Thymus (tissue), 11 donors: Measurements from ENCODE around the gene FNDC3A. TPM values are rescaled to one million over a fixed set of nuclear protein-coding genes. Genes with fewer than 3 reads are reported as not detected.

Source experiments
- DNase-seq, 9 donors: peaks; one replicate each; pipeline ENCODE4 v3.0.0-alpha.2; 2013; ENCODE audit warnings: low spot score in 9 of 9, low read depth in 6 of 9, missing footprints in 1 of 9
- H3K27ac ChIP-seq, 2 donors: one replicate each; pipeline ENCODE4 v1.5.1; 2013; ENCODE audit warnings: control low read depth in 1 of 2, low read depth in 1 of 2, low read length in 1 of 2, mild to moderate bottlenecking in 1 of 2, moderate library complexity in 1 of 2
- H3K27me3 ChIP-seq, 2 donors: one replicate each; pipeline ENCODE4 v1.5.1; 2013; ENCODE audit warnings: low read length in 1 of 2; ENCODE audit not compliant: control insufficient read depth in 2 of 2, insufficient read depth in 1 of 2
- H3K36me3 ChIP-seq, 2 donors: one replicate each; pipeline ENCODE4 v1.5.1; 2013; ENCODE audit warnings: low read length in 1 of 2, mild to moderate bottlenecking in 1 of 2, moderate library complexity in 1 of 2; ENCODE audit not compliant: control insufficient read depth in 2 of 2, insufficient read depth in 2 of 2
- H3K4me1 ChIP-seq, 2 donors: one replicate each; pipeline ENCODE4 v1.5.1; 2013; ENCODE audit warnings: low read length in 2 of 2; ENCODE audit not compliant: control insufficient read depth in 2 of 2, insufficient read depth in 2 of 2
- H3K4me3 ChIP-seq, 2 donors: one replicate each; pipeline ENCODE4 v1.5.1; 2013; ENCODE audit warnings: low read length in 2 of 2, control low read depth in 1 of 2, mild to moderate bottlenecking in 1 of 2
- H3K9me3 ChIP-seq, 2 donors: one replicate each; pipeline ENCODE4 v1.5.1; 2013; ENCODE audit warnings: low read length in 1 of 2, mild to moderate bottlenecking in 1 of 2; ENCODE audit not compliant: control insufficient read depth in 2 of 2, insufficient read depth in 1 of 2
- WGBS: extraction: QIAGEN DNeasy Blood & Tissue Kit; methylation state at CpG from one replicate; pipeline ENCODE4 v1.1.7; 2013; 5-methylcytosine and 5-hydroxymethylcytosine counted together
- polyA plus RNA-seq: library from polyadenylated mRNA; stranded (reverse); fragments of 200-250 nt; gene quantifications from one replicate; pipeline ENCODE4 v1.2.3, GENCODE V29; 2013
- total RNA-seq: library from RNA; stranded (reverse); fragments of 120-200 nt; gene quantifications from one replicate; pipeline ENCODE4 v1.2.4, GENCODE V29; 2013
- donor health status: healthy.

The FNDC3A gene
- total and polyA plus RNA-seq, 2 donors: 28.0 to 28.5 TPM

GRCh38 chr13:49071341-49071937, 95.7 kb downstream of the FNDC3A start:
- Histone ChIP-seq H3K9me3 (no peaks in the 10 kb centered on the region), H3K27ac (no peak overlapping the region), H3K36me3 (peaks cover 0 to under 1% of the 10 kb centered on the region in 2 donors), H3K4me1 (no peaks in the 10 kb centered on the region), H3K27me3 (no peaks in the 10 kb centered on the region), H3K4me3 (no peak overlapping the region)
- WGBS: 98% methylated on average over 1 of the region's 1 CpG
- no peak for DNase-seq

GRCh38 chr13:49082653-49083536, 107.2 kb downstream of the FNDC3A start:
- no peak overlapping the region for H3K27ac ChIP-seq
- no peak overlapping the region for H3K4me3 ChIP-seq
- WGBS: 98% methylated on average over 4 of the region's 4 CpGs
- no peaks in the 10 kb centered on the region for H3K27me3 ChIP-seq
- no peaks in the 10 kb centered on the region for H3K36me3 ChIP-seq
- H3K9me3 ChIP-seq: no peaks in the 10 kb centered on the region
- DNase-seq: no peak
- no peaks in the 10 kb centered on the region for H3K4me1 ChIP-seq

- Histone ChIP-seq H3K27me3 (no peaks in the 10 kb centered on the region), H3K27ac (no peak overlapping the region), H3K4me3 (no peak overlapping the region), H3K4me1 (no peaks in the 10 kb centered on the region), H3K36me3 (no peaks in the 10 kb centered on the region), H3K9me3 (no peaks in the 10 kb centered on the region)
- 95% methylated on average over 3 of the region's 3 CpGs for WGBS
- no peak for DNase-seq
These were observed 109.2 kb downstream of the FNDC3A start for GRCh38 chr13:49084961-49085360.

- DNase-seq: no peak
- H3K4me1 ChIP-seq: no peaks in the 10 kb centered on the region
- H3K4me3 ChIP-seq: no peak overlapping the region
- WGBS: 95% methylated on average over 2 of the region's 2 CpGs
- H3K36me3 ChIP-seq: no peaks in the 10 kb centered on the region
- no peaks in the 10 kb centered on the region for H3K27me3 ChIP-seq
- no peaks in the 10 kb centered on the region for H3K9me3 ChIP-seq
- H3K27ac ChIP-seq: no peak overlapping the region
These were observed 111.0 kb downstream of the FNDC3A start for GRCh38 chr13:49086722-49087121.

GRCh38 chr13:49093376-49093775, 117.7 kb downstream of the FNDC3A start:
- H3K27ac ChIP-seq: no peak overlapping the region
- H3K27me3 ChIP-seq: no peaks in the 10 kb centered on the region
- H3K9me3 ChIP-seq: no peaks in the 10 kb centered on the region
- WGBS: 96% methylated on average over 5 of the region's 5 CpGs
- H3K4me1 ChIP-seq: no peaks in the 10 kb centered on the region
- no peaks in the 10 kb centered on the region for H3K36me3 ChIP-seq
- DNase-seq: no peak
- H3K4me3 ChIP-seq: no peak overlapping the region

- DNase-seq: no peak
- Histone ChIP-seq H3K27ac (no peak overlapping the region), H3K27me3 (no peaks in the 10 kb centered on the region), H3K4me1 (no peaks in the 10 kb centered on the region), H3K9me3 (no peaks in the 10 kb centered on the region), H3K36me3 (no peaks in the 10 kb centered on the region), H3K4me3 (no peak overlapping the region)
- 99% methylated on average over 2 of the region's 2 CpGs for WGBS
These were observed 121.7 kb downstream of the FNDC3A start for GRCh38 chr13:49097374-49097773.

GRCh38 chr13:49098198-49098597, 122.5 kb downstream of the FNDC3A start:
- H3K9me3 ChIP-seq: no peaks in the 10 kb centered on the region
- no peaks in the 10 kb centered on the region for H3K4me1 ChIP-seq
- WGBS: 92% methylated on average over 2 of the region's 2 CpGs
- peak in 2 of 9 donors; percentile 12 to 14 for DNase-seq
- H3K4me3 ChIP-seq: no peak overlapping the region
- no peaks in the 10 kb centered on the region for H3K27me3 ChIP-seq
- H3K27ac ChIP-seq: no peak overlapping the region
- no peaks in the 10 kb centered on the region for H3K36me3 ChIP-seq

- no peaks in the 10 kb centered on the region for H3K9me3 ChIP-seq
- DNase-seq: no peak
- H3K27ac ChIP-seq: no peak overlapping the region
These were observed 123.2 kb downstream of the FNDC3A start for GRCh38 chr13:49098771-49099512.

GRCh38 chr13:49099513-49099877, 123.8 kb downstream of the FNDC3A start:
- no peaks in the 10 kb centered on the region for H3K9me3 ChIP-seq
- DNase-seq: no peak
- H3K4me1 ChIP-seq: no peaks in the 10 kb centered on the region
- no peak overlapping the region for H3K4me3 ChIP-seq
- 97% methylated on average over 2 of the region's 2 CpGs for WGBS
- no peaks in the 10 kb centered on the region for H3K36me3 ChIP-seq
- no peaks in the 10 kb centered on the region for H3K27me3 ChIP-seq
- H3K27ac ChIP-seq: no peak overlapping the region

More at GRCh38 chr13:49098771-49099512, 123.2 kb downstream of the FNDC3A start:
- no peaks in the 10 kb centered on the region for H3K36me3 ChIP-seq
- no peaks in the 10 kb centered on the region for H3K4me1 ChIP-seq
- no peaks in the 10 kb centered on the region for H3K27me3 ChIP-seq
- H3K4me3 ChIP-seq: no peak overlapping the region
